H1 (cell line): ENCODE measurements around the gene USP6. TPM values are rescaled to one million over a fixed set of nuclear protein-coding genes. Genes with fewer than 3 reads are reported as not detected.

Experiments used
- CTCF ChIA-PET: fragments of 300-600 bp; sonication (Branson Sonifier 250); formaldehyde crosslinking; loops from one replicate; lab custom pipeline; 2021; ENCODE audit not compliant: partially characterized antibody; lab: Charles Lee
- POLR2A ChIA-PET: fragments of 300-600 bp; sonication (Branson Sonifier 250); formaldehyde crosslinking; loops from one replicate; lab custom pipeline; 2021; ENCODE audit warnings: inconsistent platforms; ENCODE audit not compliant: partially characterized antibody; lab: Charles Lee
- DNase-seq, 2 experiments: peaks; one replicate each; pipeline versions ENCODE4 v3.0.0 to v3.0.0-alpha.2; 2010 to 2022; ENCODE audit warnings: low spot score in 2 of 2, low read depth in 1 of 2, mixed read lengths in 1 of 2
- FAIRE-seq: peaks from 2 replicates; lab custom pipeline; 2011; peaks lifted over from hg19 to GRCh38; lab: Jason Lieb, UNC
- H2AFZ ChIP-seq: 2 replicates; pipeline ENCODE4 v1.8.1; 2012; ENCODE audit warnings: low read length, inconsistent platforms
- H2AK5ac ChIP-seq: 2 replicates; pipeline ENCODE4 v1.6.1; 2013; ENCODE audit warnings: low read depth, low read length
- H2BK120ac ChIP-seq: replicated peaks from 2 replicates; pipeline ENCODE3; 2013; ENCODE audit warnings: low read depth, low read length, inconsistent platforms
- H2BK12ac ChIP-seq: 2 replicates; pipeline ENCODE4 v1.6.1; 2013; ENCODE audit warnings: low read depth, low read length
- H2BK15ac ChIP-seq: 2 replicates; pipeline ENCODE4 v1.6.1; 2013; ENCODE audit warnings: low read length
- H2BK20ac ChIP-seq: 2 replicates; pipeline ENCODE4 v1.6.1; 2013; ENCODE audit warnings: low read length
- H2BK5ac ChIP-seq: 2 replicates; pipeline ENCODE4 v1.6.1; 2013; ENCODE audit warnings: low read depth, low read length
- H3K14ac ChIP-seq: 2 replicates; pipeline ENCODE4 v1.6.1; 2013; ENCODE audit warnings: inconsistent platforms; ENCODE audit not compliant: insufficient read length
- H3K18ac ChIP-seq: 2 replicates; pipeline ENCODE4 v1.6.1; 2013; ENCODE audit warnings: low read length; ENCODE audit errors: extremely low read depth
- H3K23ac ChIP-seq: 2 replicates; pipeline ENCODE4 v1.6.1; 2013; ENCODE audit warnings: inconsistent platforms; ENCODE audit not compliant: insufficient read length
- H3K23me2 ChIP-seq: 2 replicates; pipeline ENCODE4 v1.6.1; 2013; ENCODE audit warnings: low read depth, low read length
- H3K27ac ChIP-seq: 2 replicates; pipeline ENCODE4 v1.6.1; 2011; ENCODE audit warnings: low read depth, low read length, inconsistent platforms
- H3K27me3 ChIP-seq, 4 experiments: replicated peaks in 1 of 4; 1 replicate in 1 of 4; 2 replicates in 3 of 4; pipeline versions ENCODE4 v1.6.1 to v1.8.1; 2011 to 2013; ENCODE audit warnings: low read length in 3 of 4, mild to moderate bottlenecking in 3 of 4, inconsistent platforms in 2 of 4, mixed read lengths in 2 of 4, moderate library complexity in 1 of 4; ENCODE audit not compliant: control insufficient read depth in 3 of 4, insufficient read depth in 3 of 4; ENCODE audit errors: extremely low read depth in 1 of 4
- H3K36me3 ChIP-seq, 4 experiments: 2 replicates each; pipeline versions ENCODE4 v1.6.1 to v1.8.1; 2011 to 2013; ENCODE audit warnings: mild to moderate bottlenecking in 4 of 4, low read length in 3 of 4, moderate library complexity in 2 of 4, control low read depth in 1 of 4, inconsistent platforms in 1 of 4; ENCODE audit not compliant: insufficient read depth in 4 of 4, control insufficient read depth in 2 of 4
- H3K4ac ChIP-seq: replicated peaks from 2 replicates; pipeline ENCODE3; 2013; ENCODE audit warnings: low read length, low read depth, mixed read lengths, inconsistent platforms; ENCODE audit not compliant: insufficient read length
- H3K4me1 ChIP-seq, 4 experiments: replicated peaks in 1 of 4; 1 replicate in 1 of 4; 2 replicates in 3 of 4; pipeline versions ENCODE4 v1.6.1 to v1.8.1; 2011 to 2013; ENCODE audit warnings: low read length in 3 of 4, inconsistent platforms in 2 of 4, mixed read lengths in 1 of 4; ENCODE audit not compliant: insufficient read depth in 4 of 4, control insufficient read depth in 3 of 4
- H3K4me2 ChIP-seq, 2 experiments: 2 replicates each; pipeline versions ENCODE4 v1.6.1 to v1.8.1; 2011 to 2013; ENCODE audit warnings: low read depth in 2 of 2, low read length in 2 of 2, control low read depth in 1 of 2, inconsistent platforms in 1 of 2, mild to moderate bottlenecking in 1 of 2; ENCODE audit not compliant: insufficient read depth in 1 of 2
- H3K4me3 ChIP-seq, 4 experiments: fragments of 200-600, 300-600 bp in 1 of 4; sonication (generic), shearing (Covaris generic), sonication (Bioruptor Twin) in 1 of 4; 2 replicates each; pipeline versions ENCODE4 v1.5.1 to v1.8.1; 2011 to 2016; ENCODE audit warnings: low read length in 4 of 4, low read depth in 3 of 4, control low read depth in 2 of 4, inconsistent platforms in 2 of 4, mild to moderate bottlenecking in 2 of 4, mixed read lengths in 1 of 4, moderate library complexity in 1 of 4; ENCODE audit not compliant: insufficient read depth in 2 of 4; ENCODE audit errors: extremely low read depth in 1 of 4
- H3K56ac ChIP-seq: replicated peaks from 2 replicates; pipeline ENCODE3; 2013; ENCODE audit warnings: low read depth, mild to moderate bottlenecking, mixed read lengths, low read length, inconsistent platforms; ENCODE audit not compliant: insufficient read length
- H3K79me1 ChIP-seq: 2 replicates; pipeline ENCODE4 v1.6.1; 2013; ENCODE audit warnings: low read depth, low read length, control low read depth
- H3K79me2 ChIP-seq, 2 experiments: 2 replicates each; pipeline versions ENCODE4 v1.6.1 to v1.8.1; 2012 to 2013; ENCODE audit warnings: low read length in 2 of 2, mild to moderate bottlenecking in 2 of 2, inconsistent platforms in 1 of 2; ENCODE audit not compliant: insufficient read depth in 2 of 2, control insufficient read depth in 1 of 2
- H3K9ac ChIP-seq, 4 experiments: replicated peaks in 1 of 4; 1 replicate in 1 of 4; 2 replicates in 3 of 4; pipeline versions ENCODE4 v1.6.1 to v1.8.1; 2011 to 2013; ENCODE audit warnings: low read depth in 3 of 4, low read length in 3 of 4, control low read depth in 2 of 4, mild to moderate bottlenecking in 2 of 4, moderate library complexity in 2 of 4, inconsistent platforms in 1 of 4; ENCODE audit errors: extremely low read depth in 1 of 4
- H3K9me3 ChIP-seq, 2 experiments: 2 replicates each; pipeline versions ENCODE4 v1.6.1 to v1.8.1; 2012 to 2013; ENCODE audit warnings: mild to moderate bottlenecking in 2 of 2, moderate library complexity in 2 of 2, control low read depth in 1 of 2, inconsistent platforms in 1 of 2, low read depth in 1 of 2, low read length in 1 of 2, mixed read lengths in 1 of 2; ENCODE audit not compliant: insufficient read depth in 2 of 2
- H4K20me1 ChIP-seq, 2 experiments: replicated peaks in 1 of 2; 2 replicates each; pipeline versions ENCODE3 to v1.8.1; 2011 to 2013; ENCODE audit warnings: inconsistent platforms in 2 of 2, low read length in 2 of 2, mild to moderate bottlenecking in 1 of 2; ENCODE audit not compliant: insufficient read depth in 2 of 2, control insufficient read depth in 1 of 2
- H4K5ac ChIP-seq: 2 replicates; pipeline ENCODE4 v1.6.1; 2013; ENCODE audit warnings: low read length, low read depth, mixed read lengths, inconsistent platforms; ENCODE audit not compliant: insufficient read length
- H4K8ac ChIP-seq: 2 replicates; pipeline ENCODE4 v1.8.0; 2013; ENCODE audit warnings: mild to moderate bottlenecking, moderate library complexity, low read length, inconsistent platforms; ENCODE audit not compliant: insufficient read depth; ENCODE audit errors: extremely low read depth
- H4K91ac ChIP-seq: replicated peaks from 2 replicates; pipeline ENCODE3; 2013; ENCODE audit warnings: low read length, mixed read lengths, inconsistent platforms; ENCODE audit not compliant: insufficient read length
- ASH2L ChIP-seq: fragments of 200-600, 300-600 bp; sonication (generic); IDR thresholded peaks from one replicate; pipeline ENCODE4 v1.7.1; 2017; ENCODE audit warnings: low read length
- ATF3 ChIP-seq: IDR thresholded peaks from 2 replicates; pipeline ENCODE4 v1.6.1; 2011; ENCODE audit warnings: low read depth, mild to moderate bottlenecking, low read length; ENCODE audit not compliant: insufficient read depth
- EP300 ChIP-seq, 2 experiments: IDR thresholded peaks; 1 replicate in 1 of 2; 2 replicates in 1 of 2; pipeline ENCODE4 v1.6.1; 2011 to 2012; ENCODE audit warnings: low read depth in 2 of 2, low read length in 2 of 2, mild to moderate bottlenecking in 2 of 2, borderline replicate concordance in 1 of 2, inconsistent platforms in 1 of 2, moderate library complexity in 1 of 2
- EZH2 ChIP-seq: fragments of 200-600 bp; sonication (generic); IDR thresholded peaks from 2 replicates; pipeline ENCODE4 v1.7.1; 2012; ENCODE audit warnings: low read depth, mild to moderate bottlenecking, moderate library complexity, low read length, inconsistent platforms; ENCODE audit not compliant: severe bottlenecking
- FOSL1 ChIP-seq: IDR thresholded peaks from 2 replicates; pipeline ENCODE4 v1.6.1; 2011; ENCODE audit warnings: mild to moderate bottlenecking, low read depth, low read length, moderate library complexity; ENCODE audit not compliant: insufficient read depth
- GTF2F1 ChIP-seq: IDR thresholded peaks from 2 replicates; pipeline ENCODE4 v1.6.1; 2012; ENCODE audit warnings: low read depth, low read length, improper control_type of control experiment, borderline replicate concordance
- KDM1A ChIP-seq: fragments of 200-600, 300-600 bp; sonication (generic); IDR thresholded peaks from 2 replicates; pipeline ENCODE4 v1.7.1; 2016; ENCODE audit warnings: mild to moderate bottlenecking, low read length, borderline replicate concordance
- MAFK ChIP-seq: IDR thresholded peaks from 2 replicates; pipeline ENCODE4 v1.6.1; 2012; ENCODE audit warnings: low read depth, mild to moderate bottlenecking, improper control_type of control experiment, low read length
- NANOG ChIP-seq: IDR thresholded peaks from 2 replicates; pipeline ENCODE4 v1.6.1; 2011; ENCODE audit warnings: low read length, low read depth, mild to moderate bottlenecking, inconsistent platforms; ENCODE audit not compliant: insufficient read depth, poor library complexity, severe bottlenecking
- RBBP5 ChIP-seq: IDR thresholded peaks from 2 replicates; pipeline ENCODE4 v1.7.1; 2012; ENCODE audit warnings: low read depth, mild to moderate bottlenecking, inconsistent platforms, low read length, moderate library complexity, borderline replicate concordance
- TBP ChIP-seq: IDR thresholded peaks from 2 replicates; pipeline ENCODE4 v1.6.1; 2011; ENCODE audit warnings: low read depth, low read length, improper control_type of control experiment
- WGBS, 2 experiments: shearing (Covaris generic) in 1 of 2; methylation state at CpG; one replicate each; pipeline versions ENCODE4 v1.1.6 to v1.1.7; 2013 to 2015; ENCODE audit warnings: low lambda C conversion rate in 2 of 2, mixed read lengths in 2 of 2, inconsistent platforms in 1 of 2, low coverage in 1 of 2, missing lambda C conversion rate in 1 of 2; ENCODE audit not compliant: insufficient replicate concordance in 2 of 2, insufficient coverage in 1 of 2, insufficient read length in 1 of 2; ENCODE audit errors: extremely low coverage in 1 of 2, missing lambda C conversion rate in 1 of 2; 5-methylcytosine and 5-hydroxymethylcytosine counted together
- polyA plus RNA-seq, 7 experiments: library from polyadenylated mRNA; depleted of rRNA in 3 of 7; stranded (reverse) in 5 of 7; unstranded in 2 of 7; fragments of >200 nt in 5 of 7; fragments of 200-250 nt in 2 of 7; gene quantifications; 1 replicate in 5 of 7; 2 replicates in 1 of 7; 4 replicates in 1 of 7; pipeline versions ENCODE4 v1.2.1 to v1.2.3, GENCODE V29; 2011 to 2013; ENCODE audit warnings: missing spikeins in 2 of 7, mixed read lengths in 2 of 7
- total RNA-seq: library from RNA; stranded (reverse); fragmentation: NEBNext Ultra II Directional; extraction: Animal tissue kit (Norgen Biotek cat#: 25700); gene quantifications from 2 replicates; pipeline ENCODE4 v1.2.1, GENCODE V29; 2021
- TF ChIP-seq, protein P1 (sequence below): IDR thresholded peaks from 2 replicates; pipeline ENCODE4 v1.6.1; 2011; ENCODE audit warnings: low read length, improper control_type of control experiment
- TF ChIP-seq, protein P2 (sequence below): IDR thresholded peaks from 2 replicates; pipeline ENCODE4 v1.6.1; 2012; ENCODE audit warnings: inconsistent platforms

The USP6 gene
- total and polyA plus RNA-seq, 2 of the 8 experiments (the other 6 are each of a cell fraction or from before 2014, with no cell fraction given), result 0.08 to 0.32 TPM

DNA sequence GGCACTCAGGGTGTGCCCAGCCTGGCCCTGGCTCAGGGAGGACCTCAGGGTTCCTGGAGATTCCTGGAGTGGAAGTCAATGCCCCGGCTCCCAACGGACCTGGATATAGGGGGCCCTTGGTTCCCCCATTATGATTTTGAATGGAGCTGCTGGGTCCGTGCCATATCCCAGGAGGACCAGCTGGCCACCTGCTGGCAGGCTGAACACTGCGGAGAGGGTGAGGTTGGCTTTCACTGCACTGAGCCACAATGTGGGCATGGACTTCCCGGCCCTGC lies 23.6 kb downstream of the USP6 start:
- H3K23me2 ChIP-seq, result no peaks in the 10 kb centered on the region
- no peaks in the 10 kb centered on the region for H4K20me1 ChIP-seq
- ChIA-PET POLR2A (no interaction called here), CTCF (no interaction called here)
- no peak overlapping the region for H3K23ac ChIP-seq
- no peak overlapping the region for H2BK20ac ChIP-seq
- H2BK12ac ChIP-seq, result no peak overlapping the region
- H3K27me3 ChIP-seq, result no peaks in the 10 kb centered on the region; a peak in 1 of 7 replicates
- H3K27ac ChIP-seq, result no peak overlapping the region
- H3K18ac ChIP-seq, result no peak overlapping the region
- H3K79me1 ChIP-seq, result no peaks in the 10 kb centered on the region
- H3K4ac ChIP-seq, result no peak overlapping the region
- H4K5ac ChIP-seq, result no peak overlapping the region
- no peaks in the 10 kb centered on the region for H3K4me1 ChIP-seq
- no peak overlapping the region for H2AK5ac ChIP-seq
- H2AFZ ChIP-seq, result no peak overlapping the region
- H4K91ac ChIP-seq, result no peak overlapping the region
- H3K4me3 ChIP-seq, result no peak overlapping the region
- H2BK15ac ChIP-seq, result no peak overlapping the region
- H3K79me2 ChIP-seq, result no peaks in the 10 kb centered on the region
- no peak for DNase-seq
- WGBS, 2 experiments, result 85% methylated on average over 5 of the region's 5 CpGs; no CpG with 5 or more reads in 1 of the 2 experiments
- no peak overlapping the region for H3K9ac ChIP-seq
- no peak for FAIRE-seq
- H3K56ac ChIP-seq, result no peak overlapping the region
- no peaks in the 10 kb centered on the region for H3K36me3 ChIP-seq
- peaks cover 0 to 11% of the 10 kb centered on the region in 2 experiments; a peak in 1 of 4 replicates for H3K9me3 ChIP-seq
- no peak overlapping the region for H3K14ac ChIP-seq
- H2BK120ac ChIP-seq, result no peak overlapping the region
- no peak overlapping the region for H3K4me2 ChIP-seq
- no peak overlapping the region for H4K8ac ChIP-seq
- no peak overlapping the region for H2BK5ac ChIP-seq
- no peak for TF ChIP-seq RBBP5
- TF ChIP-seq ASH2L, result no peak
- TF ChIP-seq MAFK, result no peak
- TF ChIP-seq ATF3, result no peak
- no peak for TF ChIP-seq EP300 (IDR thresholded peaks at IDR 0.05; ENCODE audit: borderline replicate concordance in 1 of 2, low read depth in 2 of 2, low read length in 2 of 2)
- TF ChIP-seq TBP, result no peak
- TF ChIP-seq GTF2F1, result no peak
- no peak for TF ChIP-seq FOSL1
- TF ChIP-seq, protein P1, sequence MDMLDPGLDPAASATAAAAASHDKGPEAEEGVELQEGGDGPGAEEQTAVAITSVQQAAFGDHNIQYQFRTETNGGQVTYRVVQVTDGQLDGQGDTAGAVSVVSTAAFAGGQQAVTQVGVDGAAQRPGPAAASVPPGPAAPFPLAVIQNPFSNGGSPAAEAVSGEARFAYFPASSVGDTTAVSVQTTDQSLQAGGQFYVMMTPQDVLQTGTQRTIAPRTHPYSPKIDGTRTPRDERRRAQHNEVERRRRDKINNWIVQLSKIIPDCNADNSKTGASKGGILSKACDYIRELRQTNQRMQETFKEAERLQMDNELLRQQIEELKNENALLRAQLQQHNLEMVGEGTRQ, result no peak
- no peak for TF ChIP-seq EZH2
- TF ChIP-seq KDM1A, result no peak
- no peak for TF ChIP-seq NANOG
- TF ChIP-seq, protein P2, sequence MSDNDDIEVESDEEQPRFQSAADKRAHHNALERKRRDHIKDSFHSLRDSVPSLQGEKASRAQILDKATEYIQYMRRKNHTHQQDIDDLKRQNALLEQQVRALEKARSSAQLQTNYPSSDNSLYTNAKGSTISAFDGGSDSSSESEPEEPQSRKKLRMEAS, result no peak
